ENCODE results near the gene SLC39A8.

Gene SLC39A8

DNA sequence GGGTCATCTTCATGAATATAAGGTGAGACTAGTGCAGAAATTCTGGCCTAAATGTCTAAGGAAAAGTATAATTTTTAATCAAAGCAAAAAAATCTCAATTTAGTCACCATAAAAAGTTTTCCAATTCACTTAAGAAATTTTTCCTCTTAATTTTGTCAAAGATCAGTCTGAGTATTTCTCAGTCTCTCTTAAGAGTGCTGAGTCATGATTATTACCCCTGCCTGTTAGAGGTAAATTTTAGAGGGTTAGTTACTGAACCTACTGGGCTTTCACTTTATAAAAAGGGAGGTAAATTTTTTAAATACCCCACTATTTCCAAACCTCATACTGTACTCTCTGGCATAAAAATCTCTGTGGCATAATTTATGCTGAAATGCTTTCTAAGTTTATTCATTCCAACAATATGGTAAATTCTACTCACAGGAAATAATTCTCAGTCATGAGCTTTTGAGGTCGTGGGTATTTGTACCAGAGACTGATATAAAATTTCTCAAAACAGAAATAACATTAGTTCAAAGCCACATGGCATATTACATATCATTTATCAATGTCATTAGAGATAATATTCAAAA, 122.4 kb downstream of the SLC39A8 start:
- DNase-seq, result no peak

GRCh38 chr4:102219129-102219528, 126.2 kb downstream of the SLC39A8 start:
- DNase-seq, result no peak

- no peak for DNase-seq
Observed at GRCh38 chr4:102218656-102219055, 126.6 kb downstream of the SLC39A8 start.

GRCh38 chr4:102217775-102218355, 127.4 kb downstream of the SLC39A8 start:
- DNase-seq, result peak; percentile 37 to 42

DNA sequence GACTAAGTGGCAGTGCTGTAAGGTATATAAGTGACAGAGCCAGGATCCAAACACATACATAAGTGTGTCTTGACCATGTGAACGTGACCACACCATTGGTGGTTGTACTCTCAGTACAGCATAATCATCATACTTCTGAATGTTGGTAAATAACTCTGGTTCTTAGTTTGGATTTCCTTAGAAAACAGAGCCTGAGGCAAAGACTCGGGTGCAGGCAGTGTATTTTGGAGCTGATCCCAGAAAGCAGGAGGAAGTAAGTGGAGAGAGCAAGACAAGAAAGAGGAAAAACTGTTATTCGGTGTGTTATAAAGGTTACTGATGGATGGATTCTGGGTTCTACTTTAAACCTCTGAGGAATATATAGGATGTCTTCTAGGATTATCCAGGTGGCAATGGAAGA, 127.9 kb downstream of the SLC39A8 start:
- DNase-seq, result no peak

DNA sequence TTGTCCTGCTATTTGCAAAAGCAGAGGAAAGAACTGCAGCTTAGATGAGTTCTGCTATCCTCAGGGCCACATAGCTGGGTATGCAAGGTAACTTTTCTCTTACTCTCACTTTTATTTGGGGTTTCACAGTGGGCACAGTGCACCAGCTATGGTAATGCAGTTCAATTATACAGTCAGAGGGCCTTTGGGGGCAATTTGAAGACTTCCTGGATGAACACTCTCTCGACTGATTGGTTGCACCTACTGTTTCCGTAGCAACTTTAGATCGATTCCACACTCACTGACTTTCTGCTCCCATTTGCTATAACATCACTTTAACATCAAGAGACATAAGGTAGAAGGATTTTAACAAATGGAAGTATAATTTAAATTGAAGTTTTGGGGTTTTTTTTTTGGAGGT, 128.6 kb downstream of the SLC39A8 start:
- no peak for DNase-seq

DNA sequence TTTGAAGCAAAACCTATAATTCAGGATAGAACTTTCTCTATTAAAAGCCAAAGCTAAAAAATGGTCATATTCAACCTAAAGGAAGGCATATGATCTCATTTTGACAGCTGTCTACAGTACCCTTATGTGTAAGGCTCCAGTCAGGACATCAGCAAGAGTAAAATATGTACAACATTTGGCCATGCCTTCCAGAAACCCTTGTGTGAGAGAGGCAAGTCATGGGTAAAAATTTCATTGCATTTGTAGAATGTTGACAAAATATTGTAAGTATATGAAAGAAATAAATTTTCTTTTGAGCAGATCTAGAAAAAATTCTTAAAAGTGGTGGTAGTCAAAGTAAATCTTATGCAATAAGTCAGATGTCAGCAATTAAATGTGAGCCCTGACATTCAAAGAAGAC, 132.3 kb downstream of the SLC39A8 start:
- DNase-seq, result no peak

Measured in inflammatory macrophage (primary cell).